Neural progenitor cell (in vitro differentiated cells): ENCODE measurements around the gene CELA3A.

Experiments used
- EZH2phosphoT487 ChIP-seq: fragments of 200-600 bp; sonication (generic); IDR thresholded peaks from 2 replicates; pipeline ENCODE4 v1.6.1; 2017; ENCODE audit warnings: antibody characterized with exemption
- TF ChIP-seq, protein P1 (sequence below): fragments of 200-600 bp; sonication (generic); IDR thresholded peaks from 2 replicates; pipeline ENCODE4 v1.5.1; 2017; ENCODE audit warnings: antibody characterized with exemption, mild to moderate bottlenecking

DNA sequence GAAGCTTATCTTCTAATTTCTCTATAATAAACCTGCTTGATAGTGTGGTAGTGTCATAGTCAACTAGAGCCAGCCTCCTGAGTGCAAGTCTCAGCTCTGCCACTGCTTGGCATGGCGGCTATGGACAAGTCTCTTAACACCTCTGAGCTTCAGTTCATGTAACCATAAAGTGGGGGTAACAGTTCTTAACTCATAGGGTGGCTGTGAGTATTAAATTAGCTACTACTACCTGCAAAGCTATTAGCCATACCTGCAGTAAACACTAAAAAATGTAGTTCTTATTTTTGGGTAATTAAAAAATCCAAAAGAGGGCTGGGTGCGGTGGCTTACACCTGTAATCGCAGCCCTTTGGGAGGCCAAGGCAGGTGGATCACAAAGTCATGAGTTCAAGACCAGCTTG lies 48.9 kb downstream of the CELA3A start:
- TF ChIP-seq, protein P1, sequence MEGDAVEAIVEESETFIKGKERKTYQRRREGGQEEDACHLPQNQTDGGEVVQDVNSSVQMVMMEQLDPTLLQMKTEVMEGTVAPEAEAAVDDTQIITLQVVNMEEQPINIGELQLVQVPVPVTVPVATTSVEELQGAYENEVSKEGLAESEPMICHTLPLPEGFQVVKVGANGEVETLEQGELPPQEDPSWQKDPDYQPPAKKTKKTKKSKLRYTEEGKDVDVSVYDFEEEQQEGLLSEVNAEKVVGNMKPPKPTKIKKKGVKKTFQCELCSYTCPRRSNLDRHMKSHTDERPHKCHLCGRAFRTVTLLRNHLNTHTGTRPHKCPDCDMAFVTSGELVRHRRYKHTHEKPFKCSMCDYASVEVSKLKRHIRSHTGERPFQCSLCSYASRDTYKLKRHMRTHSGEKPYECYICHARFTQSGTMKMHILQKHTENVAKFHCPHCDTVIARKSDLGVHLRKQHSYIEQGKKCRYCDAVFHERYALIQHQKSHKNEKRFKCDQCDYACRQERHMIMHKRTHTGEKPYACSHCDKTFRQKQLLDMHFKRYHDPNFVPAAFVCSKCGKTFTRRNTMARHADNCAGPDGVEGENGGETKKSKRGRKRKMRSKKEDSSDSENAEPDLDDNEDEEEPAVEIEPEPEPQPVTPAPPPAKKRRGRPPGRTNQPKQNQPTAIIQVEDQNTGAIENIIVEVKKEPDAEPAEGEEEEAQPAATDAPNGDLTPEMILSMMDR = no peak
- TF ChIP-seq EZH2phosphoT487 = no peak
